NCI-H82 treated with DMSO at 0.1 percent for 48 hours (cell line): ENCODE measurements around the gene CERS6.
A peak's percentile ranks its signal among the peaks of the same experiment; 100 is the strongest.

Source experiments
- DNase-seq: peaks from one replicate; lab custom pipeline; 2025; ENCODE audit not compliant: unreplicated experiment; lab: John Stamatoyannopoulos, UW

Gene CERS6

GRCh38 chr2:168441214-168441872, 14.7 kb upstream of the CERS6 start:
- DNase-seq: no peak

- DNase-seq: no peak
Measured at GRCh38 chr2:168443818-168444217, 12.3 kb upstream of the CERS6 start.

- DNase-seq: no peak
Measured at GRCh38 chr2:168445960-168446359, 10.1 kb upstream of the CERS6 start.

GRCh38 chr2:168448980-168449379, 7.1 kb upstream of the CERS6 start:
- DNase-seq: no peak

- no peak for DNase-seq
Measured at GRCh38 chr2:168449419-168449818, 6.7 kb upstream of the CERS6 start.

GRCh38 chr2:168450171-168450570, 5.9 kb upstream of the CERS6 start:
- no peak for DNase-seq

- no peak for DNase-seq
Measured at GRCh38 chr2:168450732-168451131, 5.3 kb upstream of the CERS6 start.

GRCh38 chr2:168452781-168453180, 3.3 kb upstream of the CERS6 start:
- no peak for DNase-seq

- DNase-seq: no peak
Measured at GRCh38 chr2:168453404-168453803, 2.7 kb upstream of the CERS6 start.

- DNase-seq: no peak
Measured at GRCh38 chr2:168454737-168455644, 1.1 kb upstream of the CERS6 start.

- no peak for DNase-seq
Measured at GRCh38 chr2:168456521-168457189, 583 bp downstream of the CERS6 start.

GRCh38 chr2:168457190-168457895, 1.3 kb downstream of the CERS6 start:
- no peak for DNase-seq

GRCh38 chr2:168458139-168458538, 2.1 kb downstream of the CERS6 start:
- DNase-seq: no peak

GRCh38 chr2:168459256-168459655, 3.2 kb downstream of the CERS6 start:
- no peak for DNase-seq

- DNase-seq: no peak
Measured at GRCh38 chr2:168460571-168460970, 4.5 kb downstream of the CERS6 start.

- no peak for DNase-seq
Measured at GRCh38 chr2:168461178-168461941, 5.3 kb downstream of the CERS6 start.

GRCh38 chr2:168461942-168462331, 5.9 kb downstream of the CERS6 start:
- no peak for DNase-seq

GRCh38 chr2:168462543-168463045, 6.5 kb downstream of the CERS6 start:
- no peak for DNase-seq

- DNase-seq: no peak
Measured at GRCh38 chr2:168465594-168465993, 9.5 kb downstream of the CERS6 start.

- peak; percentile 99 for DNase-seq
Measured at GRCh38 chr2:168466190-168466737, 10.2 kb downstream of the CERS6 start.
